ENCODE results near the gene CDC14B. TPM values are rescaled to one million over a fixed set of nuclear protein-coding genes. Genes with fewer than 3 reads are reported as not detected.
"Not testable (repeated sequence)": the region's sequence is repeated elsewhere in the genome, so short reads cannot be mapped to it uniquely, and the experiment has no call there.

Gene CDC14B
- total RNA-seq, 2 donors from 2014 or later = 15.1 to 20.4 TPM

- ATAC-seq = peak in 1 of 2 donors; percentile 15
- no peak for DNase-seq
- intact Hi-C loops (cut with DNase I) = no loop called here
Observed at GRCh38 chr9:96605328-96605727, 14.3 kb downstream of the CDC14B start.

DNA sequence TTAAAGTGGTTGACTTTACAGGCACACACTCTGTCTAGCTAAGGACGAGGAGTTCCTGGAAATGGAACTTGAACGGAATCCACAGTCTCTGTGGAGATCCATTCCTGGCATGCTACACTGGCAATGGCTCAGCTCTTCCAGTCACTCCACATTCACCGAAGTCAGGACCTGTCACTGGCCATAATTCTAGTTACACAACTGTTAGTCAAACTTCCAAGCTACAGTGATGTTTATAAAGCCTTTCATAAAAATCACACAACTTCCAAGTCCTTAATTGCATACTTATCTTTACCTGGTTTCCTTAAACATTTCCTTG, 15.7 kb downstream of the CDC14B start:
- ATAC-seq (peak; percentile 75 to 95), DNase-seq (peak; percentile 29)
- intact Hi-C loops (cut with DNase I) = loop anchor here in 1 of 2 donors (5.0 kb wide), 1 partner anchor 37 kb away; no protein-coding TSS in a partner anchor

- intact Hi-C loops (cut with DNase I) = loop anchor here in 1 of 2 donors (5.0 kb wide), 1 partner anchor 36 kb away; no protein-coding TSS in a partner anchor
- peak; percentile 12 to 56 for ATAC-seq
- no peak for DNase-seq
Observed at GRCh38 chr9:96603305-96604003, 16.2 kb downstream of the CDC14B start.

DNA sequence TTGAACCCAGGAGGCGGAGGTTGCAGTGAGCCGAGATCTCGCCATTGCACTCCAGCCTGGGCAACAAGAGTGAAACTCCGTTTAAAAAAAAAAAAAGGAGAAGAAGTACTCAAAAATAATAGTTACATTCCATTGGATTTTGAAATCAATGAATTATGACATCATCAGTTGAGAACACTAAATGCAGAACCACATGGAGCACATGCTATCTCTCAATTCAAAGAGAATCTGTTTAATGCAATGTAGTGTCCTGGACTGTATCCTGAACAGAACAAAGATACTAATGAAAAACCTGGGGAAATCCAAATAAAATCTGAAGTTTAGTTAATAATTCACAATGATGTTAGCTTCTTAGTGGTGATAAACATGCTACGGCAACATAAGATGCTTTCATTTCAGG, 20.3 kb downstream of the CDC14B start:
- intact Hi-C loops (cut with DNase I) = no loop called here
- ATAC-seq (no peak), DNase-seq (no peak)

DNA sequence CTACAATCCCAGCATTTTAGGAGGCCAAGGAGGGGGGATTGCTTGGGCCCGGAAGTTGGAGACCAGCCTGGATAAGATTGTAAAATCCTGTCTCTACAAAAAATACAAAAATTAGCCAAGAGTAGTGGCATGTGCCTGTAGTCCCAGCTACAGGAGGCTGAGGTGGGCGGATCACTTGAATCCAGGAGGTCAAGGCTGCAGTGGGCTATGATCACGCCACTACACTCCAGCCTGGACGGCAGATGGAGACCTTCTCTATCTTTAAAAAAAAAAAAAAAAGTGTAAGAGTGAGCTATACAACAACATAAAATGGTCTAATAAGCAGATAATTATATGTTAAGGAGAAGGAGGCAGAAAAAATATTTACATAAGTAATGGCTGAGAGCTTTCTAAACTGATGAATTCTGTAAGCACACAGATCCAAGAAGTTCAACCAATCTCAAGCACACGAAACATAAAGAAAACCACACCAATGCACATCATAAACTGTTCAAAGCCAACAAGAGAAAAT, 23.0 kb downstream of the CDC14B start:
- no peak for DNase-seq
- intact Hi-C loops (cut with DNase I) = no loop called here
- ATAC-seq = no peak

DNA sequence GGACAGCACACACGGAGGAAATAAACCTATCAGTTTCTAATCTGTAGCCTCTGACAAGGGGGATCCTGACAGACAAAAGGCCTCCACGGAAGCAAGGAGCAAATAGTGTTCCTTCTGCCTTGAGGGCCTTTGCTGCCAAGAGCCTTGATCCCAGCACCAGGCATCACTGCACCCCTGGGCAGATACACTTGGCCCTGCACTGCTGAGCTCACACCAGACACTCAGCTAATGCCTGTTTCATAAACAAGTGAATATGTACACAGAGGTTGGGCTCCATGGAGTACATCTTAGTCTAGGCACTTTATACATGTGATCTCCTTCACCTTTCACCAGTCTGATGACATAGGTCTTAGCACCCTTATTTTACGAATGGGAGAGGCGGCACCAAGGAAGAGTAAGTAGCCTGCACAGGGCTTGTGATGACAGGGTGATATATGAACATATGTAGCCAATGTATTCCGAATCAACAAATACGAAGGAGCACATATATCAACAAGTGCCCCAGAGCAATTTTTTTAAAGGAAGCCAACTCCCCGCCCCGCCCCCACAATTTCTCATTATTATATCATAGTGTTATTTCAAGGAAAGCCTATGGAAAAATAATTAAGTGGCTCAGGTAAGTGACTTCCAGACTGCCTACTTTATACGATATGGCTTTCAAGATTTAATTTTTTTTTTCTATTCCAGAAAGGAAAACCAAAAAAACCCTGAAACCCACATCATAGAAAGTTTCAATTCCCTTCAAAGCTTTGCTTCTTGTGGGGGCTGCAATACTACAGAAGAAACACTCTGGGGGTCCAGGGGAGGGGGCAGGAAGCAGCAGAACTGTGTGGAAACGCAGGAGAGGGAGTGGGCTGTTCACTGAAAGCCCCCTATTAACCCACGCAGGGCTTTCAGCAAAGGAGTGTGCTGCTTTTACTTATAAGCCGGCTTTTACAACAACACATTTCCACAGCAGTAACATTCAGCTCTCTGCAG, 32.0 kb downstream of the CDC14B start:
- ATAC-seq = no peak

DNA sequence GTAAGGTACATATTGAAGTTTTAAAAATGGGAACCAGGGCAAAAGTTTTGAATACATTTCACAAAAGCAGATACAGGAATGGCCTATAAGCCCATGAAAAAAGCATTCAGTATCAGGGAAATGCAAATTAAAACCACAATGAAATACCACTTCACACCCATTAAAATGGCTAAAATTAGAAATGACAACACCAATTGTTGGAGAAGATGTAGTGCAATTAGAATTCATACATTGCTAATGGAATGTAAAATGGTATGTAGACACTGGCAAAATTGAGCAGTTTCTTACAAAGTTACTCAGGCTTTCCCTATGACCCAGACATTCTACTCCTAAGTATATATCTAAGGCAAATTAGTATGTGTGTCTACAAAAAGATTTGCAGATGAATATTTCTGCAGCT, 34.2 kb downstream of the CDC14B start:
- intact Hi-C loops (cut with DNase I) = no loop called here
- ATAC-seq = no peak
- no peak for DNase-seq

More for the DNA sequence above, 32.0 kb downstream of the CDC14B start:
- intact Hi-C loops (cut with DNase I) = no loop called here
- no peak for DNase-seq

- intact Hi-C loops (cut with DNase I); ATAC-seq; DNase-seq: not testable (repeated sequence)
Observed at GRCh38 chr9:96582199-96582598, 37.4 kb downstream of the CDC14B start.

- DNase-seq (no peak), ATAC-seq (no peak)
- intact Hi-C loops (cut with DNase I) = no loop called here
Observed at GRCh38 chr9:96581786-96582185, 37.9 kb downstream of the CDC14B start.

DNA sequence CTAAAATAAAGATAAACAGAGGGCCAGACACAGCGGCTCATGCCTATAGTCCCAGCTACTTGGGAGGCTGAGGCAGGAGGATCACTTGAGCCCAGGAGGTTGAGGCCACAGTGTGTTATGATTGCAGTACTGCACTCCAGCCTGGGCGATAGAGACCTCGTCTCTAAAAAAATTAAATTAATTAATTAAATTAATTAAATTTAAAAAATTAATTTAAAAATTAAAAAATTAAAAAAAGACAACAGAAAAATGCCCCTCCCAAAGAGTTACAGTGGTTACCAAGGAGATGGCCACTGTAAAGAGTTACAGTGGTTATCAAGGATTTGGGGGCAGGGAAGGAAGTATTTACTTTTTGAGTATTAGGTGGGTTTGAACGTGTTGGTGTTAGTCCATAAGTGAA, 38.3 kb downstream of the CDC14B start:
- DNase-seq (no peak), ATAC-seq (no peak)
- intact Hi-C loops (cut with DNase I) = no loop called here

GRCh38 chr9:96574931-96575351, 44.7 kb downstream of the CDC14B start:
- intact Hi-C loops (cut with DNase I) = no loop called here
- ATAC-seq (peak in 1 of 2 donors; percentile 37), DNase-seq (no peak)

DNA sequence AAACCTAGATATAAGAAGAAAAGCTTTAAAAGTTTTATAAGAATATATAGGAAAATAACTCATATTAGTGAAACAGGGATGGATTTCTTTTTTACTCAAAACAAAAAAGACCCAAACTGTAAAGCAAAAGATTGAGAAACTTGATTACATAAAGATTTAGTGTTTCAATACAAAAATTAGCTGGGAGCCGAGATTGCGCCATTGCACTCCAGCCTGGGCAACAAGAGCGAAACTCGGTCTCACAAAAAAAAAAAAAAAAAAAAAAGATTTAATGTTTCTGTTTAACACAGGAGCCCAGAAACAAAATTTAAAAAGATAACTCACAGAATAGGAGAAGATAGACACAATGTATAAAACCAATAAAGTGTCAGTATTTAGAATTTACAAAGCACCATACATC, 45.2 kb downstream of the CDC14B start:
- intact Hi-C loops (cut with DNase I) = no loop called here
- ATAC-seq (no peak), DNase-seq (no peak)

- ATAC-seq (peak in 1 of 2 donors; percentile 66), DNase-seq (no peak)
- intact Hi-C loops (cut with DNase I) = loop anchor here in 1 of 2 donors (5.0 to 10.0 kb wide), 3 partner anchors 35 to 88 kb away; partner anchors contain the start of gene PRXL2C
Observed at GRCh38 chr9:96567203-96567700, 52.4 kb downstream of the CDC14B start.

- intact Hi-C loops (cut with DNase I) = loop anchor here in 1 of 2 donors (5.0 to 10.0 kb wide), 3 partner anchors 36 to 88 kb away; partner anchors contain the start of gene PRXL2C
- ATAC-seq (peak; percentile 90 to 95), DNase-seq (peak; percentile 81)
Observed at GRCh38 chr9:96566498-96567202, 53.0 kb downstream of the CDC14B start.

- intact Hi-C loops (cut with DNase I) = loop anchor here in 1 of 2 donors (5.0 to 10.0 kb wide), 3 partner anchors 36 to 89 kb away; partner anchors contain the start of gene PRXL2C
Observed at GRCh38 chr9:96565671-96566497, 53.8 kb downstream of the CDC14B start.

GRCh38 chr9:96564217-96564616, 55.4 kb downstream of the CDC14B start:
- ATAC-seq = no peak
- DNase-seq = no peak
- intact Hi-C loops (cut with DNase I) = loop anchor here in 1 of 2 donors (10.0 kb wide), 2 partner anchors 79 to 91 kb away; partner anchors contain the start of gene PRXL2C

More at GRCh38 chr9:96565671-96566497, 53.8 kb downstream of the CDC14B start:
- DNase-seq (no peak), ATAC-seq (peak in 1 of 2 donors; percentile 67)

- ATAC-seq = peak in 1 of 2 donors; percentile 70
- intact Hi-C loops (cut with DNase I) = no loop called here
- no peak for DNase-seq
Observed at GRCh38 chr9:96559339-96559943, 60.2 kb downstream of the CDC14B start.
